K562 (cell line): Measurements from ENCODE around the gene ITGA11.

ENCODE experiments used
- LEF1 ChIP-seq: fragments of 450-650 bp; IDR thresholded peaks from 2 replicates; pipeline ENCODE4 v1.6.1; 2016; ENCODE audit warnings: mild to moderate bottlenecking
- SRF ChIP-seq, 2 experiments: fragments of 250-450, 450-650 bp in 1 of 2; sonication (Bioruptor Pico) in 1 of 2; sonication (generic) in 1 of 2; formaldehyde crosslinking; IDR thresholded peaks; 2 replicates each; pipeline versions ENCODE4 v1.5.0 to v1.5.1; 2020 to 2022; ENCODE audit warnings: mild to moderate bottlenecking in 1 of 2, missing genetic modification reagents in 1 of 2
- ZBTB26 ChIP-seq: fragments of 450-650 bp; formaldehyde crosslinking; IDR thresholded peaks from 2 replicates; pipeline ENCODE4 v1.4.0; 2022; ENCODE audit warnings: missing genetic modification characterization
- ZNF274 ChIP-seq: IDR thresholded peaks from 2 replicates; pipeline ENCODE4 v1.6.1; 2011; ENCODE audit warnings: low read depth, mild to moderate bottlenecking, low read length, moderate library complexity, borderline replicate concordance
- ZNF408 ChIP-seq: fragments of 250-450 bp; sonication (Bioruptor Pico); IDR thresholded peaks from 2 replicates; pipeline ENCODE4 v1.4.0; 2020; ENCODE audit warnings: low read depth, mild to moderate bottlenecking, moderate library complexity

- TF ChIP-seq ZNF408 (CRISPR knock-in tag) (no peak), SRF (CRISPR knock-in tag; IDR thresholded peaks at IDR 0.05) (no peak), LEF1 (no peak), ZBTB26 (CRISPR knock-in tag) (no peak), ZNF274 (no peak)
These were observed 142.9 kb downstream of the ITGA11 start for GRCh38 chr15:68289057-68289456.
